NCI-H226 (cell line): ENCODE measurements around the gene PMAIP1.

Experiments
- DNase-seq: peaks from one replicate; pipeline ENCODE4 v3.0.0-alpha.2; 2015

Gene PMAIP1

GRCh38 chr18:59916746-59917145 is 16.9 kb downstream of the PMAIP1 start:
- no peak for DNase-seq

GRCh38 chr18:59917422-59917821 is 17.6 kb downstream of the PMAIP1 start:
- DNase-seq = peak; percentile 45

- DNase-seq = peak; percentile 49
These were observed 18.5 kb downstream of the PMAIP1 start for GRCh38 chr18:59918320-59918755.

GRCh38 chr18:59918997-59919396 is 19.2 kb downstream of the PMAIP1 start:
- DNase-seq = no peak

GRCh38 chr18:59921384-59921891 is 21.6 kb downstream of the PMAIP1 start:
- DNase-seq = no peak

GRCh38 chr18:59923539-59924196 is 23.9 kb downstream of the PMAIP1 start:
- no peak for DNase-seq

- no peak for DNase-seq
These were observed 26.3 kb downstream of the PMAIP1 start for GRCh38 chr18:59926131-59926530.

- peak; percentile 72 for DNase-seq
These were observed 27.5 kb downstream of the PMAIP1 start for GRCh38 chr18:59927246-59927825.

GRCh38 chr18:59928201-59928600 is 28.4 kb downstream of the PMAIP1 start:
- no peak for DNase-seq

GRCh38 chr18:59929621-59930295 is 30.0 kb downstream of the PMAIP1 start:
- DNase-seq = peak; percentile 45

- DNase-seq = no peak
These were observed 32.6 kb downstream of the PMAIP1 start for GRCh38 chr18:59932401-59932800.

- DNase-seq = no peak
These were observed 38.9 kb downstream of the PMAIP1 start for GRCh38 chr18:59938676-59939075.

- DNase-seq = no peak
These were observed 39.3 kb downstream of the PMAIP1 start for GRCh38 chr18:59939127-59939526.

- DNase-seq = no peak
These were observed 40.3 kb downstream of the PMAIP1 start for GRCh38 chr18:59940068-59940467.

- no peak for DNase-seq
These were observed 41.5 kb downstream of the PMAIP1 start for GRCh38 chr18:59941331-59941730.

- DNase-seq = no peak
These were observed 42.8 kb downstream of the PMAIP1 start for GRCh38 chr18:59942601-59943000.

GRCh38 chr18:59945544-59945943 is 45.7 kb downstream of the PMAIP1 start:
- DNase-seq = no peak

- DNase-seq = no peak
These were observed 50.6 kb downstream of the PMAIP1 start for GRCh38 chr18:59950215-59950944.

- no peak for DNase-seq
These were observed 51.8 kb downstream of the PMAIP1 start for GRCh38 chr18:59951591-59951990.

GRCh38 chr18:59952283-59953007 is 52.6 kb downstream of the PMAIP1 start:
- no peak for DNase-seq
